ENCODE measurements around the gene ADISSP.

The ADISSP gene

GRCh38 chr20:3755269-3755668 is 12.3 kb downstream of the ADISSP start:
- no peak for DNase-seq (ENCODE audit: low spot score)

GRCh38 chr20:3754276-3754630 is 13.3 kb downstream of the ADISSP start:
- DNase-seq (ENCODE audit: low spot score), result no peak

GRCh38 chr20:3753501-3754275 is 13.9 kb downstream of the ADISSP start:
- no peak for DNase-seq (ENCODE audit: low spot score)

GRCh38 chr20:3753098-3753497 is 14.5 kb downstream of the ADISSP start:
- peak; percentile 87 for DNase-seq (ENCODE audit: low spot score)

- no peak for DNase-seq (ENCODE audit: low spot score)
Measured at GRCh38 chr20:3752386-3752759, 15.2 kb downstream of the ADISSP start.

- no peak for DNase-seq (ENCODE audit: low spot score)
Measured at GRCh38 chr20:3751675-3752385, 15.7 kb downstream of the ADISSP start.

GRCh38 chr20:3751305-3751674 is 16.3 kb downstream of the ADISSP start:
- no peak for DNase-seq (ENCODE audit: low spot score)

- no peak for DNase-seq (ENCODE audit: low spot score)
Measured at GRCh38 chr20:3749689-3750531, 17.6 kb downstream of the ADISSP start.

GRCh38 chr20:3749087-3749688 is 18.4 kb downstream of the ADISSP start:
- no peak for DNase-seq (ENCODE audit: low spot score)

GRCh38 chr20:3748073-3748472 is 19.5 kb downstream of the ADISSP start:
- DNase-seq (ENCODE audit: low spot score), result no peak

- DNase-seq (ENCODE audit: low spot score), result no peak
Measured at GRCh38 chr20:3747471-3747870, 20.1 kb downstream of the ADISSP start.

- no peak for DNase-seq (ENCODE audit: low spot score)
Measured at GRCh38 chr20:3745686-3746173, 21.8 kb downstream of the ADISSP start.

GRCh38 chr20:3744806-3745685 is 22.5 kb downstream of the ADISSP start:
- DNase-seq (ENCODE audit: low spot score), result no peak

- DNase-seq (ENCODE audit: low spot score), result no peak
Measured at GRCh38 chr20:3744037-3744436, 23.5 kb downstream of the ADISSP start.

GRCh38 chr20:3743251-3743650 is 24.3 kb downstream of the ADISSP start:
- no peak for DNase-seq (ENCODE audit: low spot score)

- no peak for DNase-seq (ENCODE audit: low spot score)
Measured at GRCh38 chr20:3741836-3742458, 25.6 kb downstream of the ADISSP start.

- DNase-seq (ENCODE audit: low spot score), result no peak
Measured at GRCh38 chr20:3740615-3741301, 26.8 kb downstream of the ADISSP start.

GRCh38 chr20:3739926-3740451 is 27.6 kb downstream of the ADISSP start:
- DNase-seq (ENCODE audit: low spot score), result no peak

- DNase-seq (ENCODE audit: low spot score), result no peak
Measured at GRCh38 chr20:3739054-3739925, 28.3 kb downstream of the ADISSP start.

Data from AG08395 (cell line).